Cardiac muscle cell (in vitro differentiated cells and primary cell): Measurements from ENCODE around the gene SLC9A8. TPM values are rescaled to one million over a fixed set of nuclear protein-coding genes. Genes with fewer than 3 reads are reported as not detected.

ENCODE experiments used
- DNase-seq, 2 donors: peaks; one replicate each; pipeline versions ENCODE4 v3.0.0 to v3.0.0-alpha.2; 2010 to 2017; ENCODE audit warnings: low read depth in 1 of 2, low spot score in 1 of 2
- H3K27ac ChIP-seq: fragments of 200-600 bp; sonication (generic); 2 replicates; pipeline ENCODE4 v1.5.1; 2016
- H3K27me3 ChIP-seq: fragments of 200-600 bp; sonication (generic); 2 replicates; pipeline ENCODE4 v1.6.0; 2016; ENCODE audit warnings: control low read depth
- H3K36me3 ChIP-seq: fragments of 200-600 bp; sonication (generic); 2 replicates; pipeline ENCODE4 v1.5.1; 2016; ENCODE audit warnings: control low read depth
- H3K4me1 ChIP-seq: fragments of 200-600 bp; sonication (generic); 2 replicates; pipeline ENCODE4 v1.8.1; 2017; ENCODE audit warnings: low read depth, mild to moderate bottlenecking, mixed run types
- H3K4me3 ChIP-seq: fragments of 200-600 bp; sonication (generic); 2 replicates; pipeline ENCODE4 v1.5.1; 2016; ENCODE audit warnings: mild to moderate bottlenecking
- H3K9me3 ChIP-seq: fragments of 200-600 bp; sonication (generic); 2 replicates; pipeline ENCODE4 v1.5.1; 2017; ENCODE audit warnings: low read depth, mild to moderate bottlenecking, control low read depth
- polyA plus RNA-seq: library from polyadenylated mRNA; unstranded; fragments of >200 nt; fragmentation: Nextera tagmentation; extraction: Ambion mirVana; gene quantifications from 2 replicates; pipeline ENCODE4 v1.2.1, GENCODE V29; 2016
- total RNA-seq: library from RNA; depleted of rRNA; stranded (reverse); fragments of >200 nt; gene quantifications from 2 replicates; pipeline ENCODE4 v1.2.3, GENCODE V29; 2016
- TF ChIP-seq, protein P1 (sequence below): IDR thresholded peaks from 2 replicates; pipeline ENCODE4 v1.5.1; 2012; ENCODE audit warnings: low read depth, mild to moderate bottlenecking, low read length

The SLC9A8 gene
- total and polyA plus RNA-seq, 2 experiments from 2014 or later, result 4.4 to 9.4 TPM

GRCh38 chr20:49914310-49915117, 101.9 kb downstream of the SLC9A8 start:
- TF ChIP-seq, protein P1, sequence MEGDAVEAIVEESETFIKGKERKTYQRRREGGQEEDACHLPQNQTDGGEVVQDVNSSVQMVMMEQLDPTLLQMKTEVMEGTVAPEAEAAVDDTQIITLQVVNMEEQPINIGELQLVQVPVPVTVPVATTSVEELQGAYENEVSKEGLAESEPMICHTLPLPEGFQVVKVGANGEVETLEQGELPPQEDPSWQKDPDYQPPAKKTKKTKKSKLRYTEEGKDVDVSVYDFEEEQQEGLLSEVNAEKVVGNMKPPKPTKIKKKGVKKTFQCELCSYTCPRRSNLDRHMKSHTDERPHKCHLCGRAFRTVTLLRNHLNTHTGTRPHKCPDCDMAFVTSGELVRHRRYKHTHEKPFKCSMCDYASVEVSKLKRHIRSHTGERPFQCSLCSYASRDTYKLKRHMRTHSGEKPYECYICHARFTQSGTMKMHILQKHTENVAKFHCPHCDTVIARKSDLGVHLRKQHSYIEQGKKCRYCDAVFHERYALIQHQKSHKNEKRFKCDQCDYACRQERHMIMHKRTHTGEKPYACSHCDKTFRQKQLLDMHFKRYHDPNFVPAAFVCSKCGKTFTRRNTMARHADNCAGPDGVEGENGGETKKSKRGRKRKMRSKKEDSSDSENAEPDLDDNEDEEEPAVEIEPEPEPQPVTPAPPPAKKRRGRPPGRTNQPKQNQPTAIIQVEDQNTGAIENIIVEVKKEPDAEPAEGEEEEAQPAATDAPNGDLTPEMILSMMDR, result no peak
- no peaks in the 10 kb centered on the region for H3K27me3 ChIP-seq

DNA sequence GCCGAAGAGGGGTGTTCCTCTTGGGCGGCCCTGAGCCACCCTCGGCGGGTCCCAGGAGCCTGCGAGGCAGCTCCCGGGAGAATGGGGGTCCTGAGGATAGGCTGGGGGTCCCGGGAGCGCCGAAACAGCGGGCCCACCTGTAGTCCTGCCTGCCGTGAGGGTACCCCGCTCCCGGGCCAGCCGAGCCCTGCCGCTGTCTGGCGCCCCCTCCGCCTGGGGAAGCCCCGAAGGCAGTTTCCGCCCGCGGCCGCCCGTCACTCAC, 102.4 kb downstream of the SLC9A8 start:
- H3K9me3 ChIP-seq, result no peaks in the 10 kb centered on the region
- peak overlapping the region; percentile 97 for H3K4me3 ChIP-seq
- TF ChIP-seq, protein P1, result no peak
- no peaks in the 10 kb centered on the region for H3K27me3 ChIP-seq
- DNase-seq, result no peak
- H3K36me3 ChIP-seq, result no peaks in the 10 kb centered on the region
- peak overlapping the region; percentile 100 for H3K27ac ChIP-seq
- H3K4me1 ChIP-seq, result peaks cover 20% of the 10 kb centered on the region

More at GRCh38 chr20:49914310-49915117, 101.9 kb downstream of the SLC9A8 start:
- Histone ChIP-seq H3K36me3 (no peaks in the 10 kb centered on the region), H3K27ac (peak overlapping the region; percentile 100), H3K9me3 (no peaks in the 10 kb centered on the region), H3K4me3 (peak overlapping the region; percentile 97), H3K4me1 (peaks cover 25% of the 10 kb centered on the region)
- no peak for DNase-seq

GRCh38 chr20:49915380-49916145, 102.9 kb downstream of the SLC9A8 start, which contains the start of gene SPATA2:
SPATA2 (minus strand) TSS chr20:49915529; CDS start chr20:49908490, 7,039 bp downstream.
- TF ChIP-seq, protein P1, result no peak
- no peaks in the 10 kb centered on the region for H3K36me3 ChIP-seq
- no peaks in the 10 kb centered on the region for H3K27me3 ChIP-seq
- peak within 1 kb of the TSS; percentile 100 for H3K27ac ChIP-seq
- peaks cover 15% of the 10 kb centered on the region for H3K4me1 ChIP-seq
- peak within 1 kb of the TSS; percentile 97 for H3K4me3 ChIP-seq
- no peaks in the 10 kb centered on the region for H3K9me3 ChIP-seq
- peak; percentile 97 for DNase-seq

DNA sequence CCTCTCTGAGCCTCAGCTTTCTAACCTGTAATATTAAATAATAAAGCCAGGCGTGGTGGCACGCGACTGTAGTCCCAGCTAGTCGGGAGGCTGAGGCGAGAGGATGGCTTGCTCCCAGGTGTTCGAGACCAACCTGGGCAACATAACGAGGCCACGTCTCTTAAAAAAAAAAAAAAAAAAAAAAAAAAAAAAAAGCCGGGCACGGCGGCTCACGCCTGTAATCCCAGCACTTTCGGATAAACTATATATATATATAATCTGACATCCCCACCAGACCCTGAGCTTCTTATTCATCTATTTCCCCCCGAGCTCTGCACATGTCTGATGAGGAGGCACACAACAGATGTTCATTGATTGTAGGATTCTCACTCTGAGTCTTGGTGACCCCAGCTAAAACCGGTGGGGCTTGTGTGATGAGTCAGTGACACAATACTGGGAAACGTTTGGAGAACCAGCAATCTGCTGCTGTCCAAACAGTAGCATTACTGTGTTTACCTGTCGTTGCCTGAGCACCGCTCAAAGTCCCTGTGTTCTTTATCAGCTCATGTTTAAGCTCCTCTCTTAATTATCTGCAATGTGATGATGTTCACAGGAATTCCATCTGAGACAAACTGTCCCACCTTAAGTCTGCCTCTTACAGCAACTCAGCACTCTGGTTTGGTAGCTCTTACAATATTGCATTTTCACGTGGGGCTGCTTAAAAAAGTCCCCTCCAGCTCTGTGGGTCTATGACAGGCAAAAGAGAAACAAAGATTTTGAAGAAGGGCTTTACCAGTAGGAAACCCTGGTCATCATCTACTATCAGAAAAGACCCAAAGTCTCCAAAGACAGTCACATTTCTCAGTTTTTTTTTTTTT, 103.7 kb downstream of the SLC9A8 start:
- no peak for DNase-seq
- H3K27me3 ChIP-seq, result no peaks in the 10 kb centered on the region
- H3K4me1 ChIP-seq, result peaks cover 12% of the 10 kb centered on the region
- TF ChIP-seq, protein P1, result no peak
- peak overlapping the region; percentile 100 for H3K27ac ChIP-seq
- H3K4me3 ChIP-seq, result peak overlapping the region; percentile 97
- no peaks in the 10 kb centered on the region for H3K36me3 ChIP-seq
- no peaks in the 10 kb centered on the region for H3K9me3 ChIP-seq

GRCh38 chr20:49918446-49918845, 105.8 kb downstream of the SLC9A8 start:
- H3K27me3 ChIP-seq, result no peaks in the 10 kb centered on the region
- no peaks in the 10 kb centered on the region for H3K36me3 ChIP-seq
- peaks cover 12% of the 10 kb centered on the region for H3K4me1 ChIP-seq
- no peak for DNase-seq
- no peak overlapping the region for H3K27ac ChIP-seq
- H3K4me3 ChIP-seq, result no peak overlapping the region
- TF ChIP-seq, protein P1, result no peak
- no peaks in the 10 kb centered on the region for H3K9me3 ChIP-seq
